SHP77 treated with DMSO at 0.1 percent for 48 hours (cell line): ENCODE data around the gene EMC9.
A peak's percentile ranks its signal among the peaks of the same experiment; 100 is the strongest.

ENCODE experiments used
- DNase-seq: peaks from one replicate; lab custom pipeline; 2025; lab: John Stamatoyannopoulos, UW

The EMC9 gene

GRCh38 chr14:24177041-24177825 lies 35.8 kb upstream of the EMC9 start:
- no peak for DNase-seq

DNA sequence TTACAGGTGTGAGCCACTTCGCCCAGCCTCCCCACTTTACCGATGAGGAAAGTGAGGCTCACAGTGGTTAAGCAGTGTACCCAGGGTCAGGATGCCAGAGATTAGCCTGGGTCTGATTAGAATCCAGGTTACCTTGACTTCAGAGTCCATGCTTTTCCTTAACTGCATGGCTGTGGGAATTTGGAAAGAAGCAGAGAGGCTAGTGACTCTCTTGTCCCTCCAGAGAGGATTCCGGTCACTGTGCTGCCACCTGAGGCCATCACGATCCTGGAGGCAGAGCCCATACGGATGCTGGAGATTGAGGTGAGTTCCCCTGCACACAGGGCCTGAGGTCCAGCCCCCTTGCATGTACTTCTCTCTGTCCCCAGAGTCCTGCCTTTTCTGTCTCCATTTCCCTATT lies 35.2 kb upstream of the EMC9 start:
- no peak for DNase-seq

DNA sequence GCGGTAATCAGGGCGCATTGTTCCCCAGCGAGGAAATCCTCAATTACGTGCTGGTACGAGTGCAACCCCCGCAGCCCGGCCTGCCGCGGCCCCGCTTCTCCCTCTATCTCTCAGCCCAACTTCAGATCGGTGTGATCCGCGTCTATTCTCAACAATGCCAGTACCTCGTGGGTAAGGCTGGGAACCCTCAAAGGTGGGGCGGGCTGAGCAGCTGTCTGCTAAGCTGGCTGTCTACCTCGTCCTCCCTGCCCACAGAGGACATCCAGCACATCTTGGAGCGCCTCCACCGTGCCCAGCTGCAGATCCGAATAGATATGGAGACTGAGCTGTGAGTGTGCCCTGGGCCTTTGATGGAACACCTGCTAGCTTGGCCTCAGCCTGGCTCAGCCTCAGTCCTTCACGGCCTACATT lies 31.5 kb upstream of the EMC9 start:
- no peak for DNase-seq

DNA sequence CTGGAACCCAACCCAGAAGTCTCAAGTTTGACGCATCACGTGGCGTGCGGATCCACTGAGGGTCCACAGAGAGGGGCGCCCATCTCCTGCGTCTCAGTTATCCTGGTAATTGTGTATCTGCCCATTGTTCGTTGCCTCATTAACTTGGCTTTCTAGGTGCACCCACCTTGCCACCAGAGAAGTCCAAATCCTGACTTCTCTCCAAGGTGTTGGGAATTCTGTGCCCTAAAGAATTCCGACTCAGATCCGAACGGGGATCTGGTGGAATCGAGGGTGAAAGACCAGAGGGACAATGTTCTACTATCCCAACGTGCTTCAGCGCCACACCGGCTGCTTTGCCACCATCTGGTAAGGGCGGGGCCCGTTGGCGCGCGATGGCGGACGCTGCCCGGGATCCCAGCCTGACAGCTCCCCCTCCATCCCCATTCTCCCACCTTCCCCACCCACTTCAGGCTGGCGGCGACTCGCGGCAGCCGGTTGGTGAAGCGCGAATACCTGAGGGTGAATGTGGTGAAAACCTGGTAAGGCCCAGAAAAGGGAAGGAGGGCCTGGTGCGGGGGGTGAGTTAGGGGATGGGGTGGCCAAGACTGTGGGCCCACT lies 31.0 kb upstream of the EMC9 start:
- DNase-seq = no peak

- peak; percentile 85 for DNase-seq
Observed at GRCh38 chr14:24171422-24172260, 30.2 kb upstream of the EMC9 start, which contains the start of gene REC8. Gene REC8 (plus strand): TSS chr14:24172080. CDS start chr14:24172553, 473 bp downstream.

DNA sequence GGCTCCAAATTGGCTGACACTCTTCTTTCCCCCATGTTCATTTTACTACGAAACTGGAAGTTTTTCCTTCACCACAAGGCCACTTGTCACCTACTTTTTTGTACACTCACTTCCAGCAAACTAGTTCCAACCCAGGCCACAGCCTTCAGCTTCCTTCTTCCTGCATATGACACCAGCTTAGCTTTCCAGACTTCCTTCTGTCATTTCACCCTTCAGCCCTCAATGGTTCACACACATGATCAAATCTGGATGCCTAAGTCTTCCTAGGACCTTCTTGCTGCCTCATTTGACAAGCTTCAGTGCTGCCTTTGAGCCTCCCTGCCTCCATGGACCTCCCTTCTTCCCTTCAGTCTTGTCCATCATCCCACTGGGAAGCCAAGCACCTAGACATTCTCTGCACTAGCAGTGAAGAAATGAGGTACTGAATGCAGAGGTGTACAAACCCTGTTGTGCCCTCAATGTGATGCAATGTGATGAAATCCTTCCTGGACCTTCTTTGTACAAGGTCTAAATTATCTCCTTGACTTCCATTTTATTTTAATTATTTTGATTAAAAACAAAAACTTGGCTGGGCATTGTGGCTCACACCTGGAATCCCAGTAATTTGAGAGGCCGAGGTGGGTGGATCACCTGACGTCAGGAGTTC lies 26.2 kb upstream of the EMC9 start:
- DNase-seq = no peak

DNA sequence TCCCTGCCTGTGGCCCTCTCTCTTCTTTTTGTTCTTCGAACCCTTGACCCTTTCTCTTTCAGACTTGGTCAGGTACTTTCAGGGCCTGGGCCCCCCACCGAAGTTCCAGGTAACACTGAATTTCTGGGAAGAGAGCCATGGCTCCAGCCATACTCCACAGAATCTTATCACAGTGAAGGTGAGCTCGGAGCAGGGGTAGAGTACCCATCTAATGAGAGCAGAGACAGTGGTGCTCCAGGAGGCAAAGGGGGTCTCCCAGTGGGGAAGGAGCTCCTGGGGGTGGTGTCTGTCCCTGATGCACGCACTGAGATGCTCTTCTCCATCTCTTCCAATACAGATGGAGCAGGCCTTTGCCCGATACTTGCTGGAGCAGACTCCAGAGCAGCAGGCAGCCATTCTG lies 24.4 kb upstream of the EMC9 start:
- no peak for DNase-seq

- no peak for DNase-seq
Observed at GRCh38 chr14:24164518-24164991, 23.2 kb upstream of the EMC9 start.

DNA sequence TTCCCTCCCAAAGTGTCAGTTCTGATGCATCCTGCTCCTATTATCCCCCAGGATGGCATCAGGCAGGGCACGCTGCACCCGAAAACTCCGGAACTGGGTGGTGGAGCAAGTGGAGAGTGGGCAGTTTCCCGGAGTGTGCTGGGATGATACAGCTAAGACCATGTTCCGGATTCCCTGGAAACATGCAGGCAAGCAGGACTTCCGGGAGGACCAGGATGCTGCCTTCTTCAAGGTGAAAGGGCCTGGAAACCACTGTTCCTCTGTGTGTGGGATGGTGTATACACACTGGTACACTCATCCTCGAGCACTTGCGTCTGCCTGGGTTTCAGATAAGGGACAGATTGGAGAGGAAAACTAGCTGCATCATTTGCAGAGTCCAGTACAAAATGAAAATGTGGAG lies 20.7 kb upstream of the EMC9 start:
- DNase-seq = no peak

- DNase-seq = peak; percentile 97
Observed at GRCh38 chr14:24160850-24161804, 19.7 kb upstream of the EMC9 start, which contains the start of gene IRF9. Gene IRF9 (plus strand): TSS chr14:24161265. CDS start chr14:24162145, 880 bp downstream.

- DNase-seq = no peak
Observed at GRCh38 chr14:24160499-24160849, 19.1 kb upstream of the EMC9 start.

DNA sequence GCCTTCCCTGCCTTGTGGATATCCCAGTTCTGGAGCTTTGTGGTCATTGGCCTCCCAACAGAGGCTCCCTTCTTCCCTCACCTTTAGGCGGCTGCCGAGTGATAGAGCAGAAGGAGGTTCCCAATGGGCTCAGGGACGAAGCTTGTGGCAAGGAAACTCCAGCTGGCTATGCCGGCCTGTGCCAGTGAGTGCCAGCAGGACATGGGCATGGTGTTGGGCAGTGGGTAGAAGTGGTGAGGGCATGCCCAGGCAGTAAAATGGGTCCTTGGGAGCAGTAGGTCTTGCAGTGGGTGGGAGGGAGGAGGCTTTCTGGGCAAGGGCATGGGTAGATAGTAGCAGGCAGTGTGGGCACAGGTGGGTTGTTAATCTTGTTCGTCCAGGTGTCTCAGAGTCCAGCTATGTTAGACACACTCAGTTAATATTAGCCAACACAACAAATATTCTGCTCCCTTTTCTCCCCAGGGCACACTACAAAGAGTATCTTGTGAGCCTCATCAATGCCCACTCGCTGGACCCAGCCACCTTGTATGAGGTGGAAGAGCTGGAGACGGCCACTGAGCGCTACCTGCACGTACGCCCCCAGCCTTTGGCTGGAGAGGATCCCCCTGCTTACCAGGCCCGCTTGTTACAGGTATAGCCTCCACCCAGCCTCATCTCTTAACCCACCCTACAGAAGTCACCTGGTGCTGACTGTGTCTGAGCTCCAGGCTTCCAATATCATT lies 18.5 kb upstream of the EMC9 start:
- DNase-seq = no peak

GRCh38 chr14:24157331-24157730 lies 15.9 kb upstream of the EMC9 start:
- no peak for DNase-seq

DNA sequence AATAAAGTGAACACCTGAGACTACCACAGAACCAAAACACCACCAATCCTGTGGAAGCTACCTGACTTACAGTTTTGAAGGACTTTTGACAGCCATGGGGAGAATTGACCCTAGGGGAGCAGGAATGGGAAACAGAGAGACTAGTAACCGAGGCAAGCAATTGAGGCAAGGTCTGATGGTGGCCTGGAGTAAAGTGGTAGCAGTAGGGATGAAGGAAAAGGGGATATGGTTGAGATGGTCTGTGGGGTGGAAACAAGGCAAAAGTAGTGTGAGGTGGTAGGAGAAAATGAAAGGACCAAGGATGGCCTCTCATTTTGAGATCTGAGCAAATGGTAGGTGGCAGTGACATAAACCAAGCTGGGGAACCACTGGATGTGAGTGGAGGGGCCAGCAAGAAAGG lies 15.4 kb upstream of the EMC9 start:
- no peak for DNase-seq

- no peak for DNase-seq
Observed at GRCh38 chr14:24155100-24155499, 13.7 kb upstream of the EMC9 start.

- DNase-seq = no peak
Observed at GRCh38 chr14:24151404-24152080, 10.2 kb upstream of the EMC9 start.

DNA sequence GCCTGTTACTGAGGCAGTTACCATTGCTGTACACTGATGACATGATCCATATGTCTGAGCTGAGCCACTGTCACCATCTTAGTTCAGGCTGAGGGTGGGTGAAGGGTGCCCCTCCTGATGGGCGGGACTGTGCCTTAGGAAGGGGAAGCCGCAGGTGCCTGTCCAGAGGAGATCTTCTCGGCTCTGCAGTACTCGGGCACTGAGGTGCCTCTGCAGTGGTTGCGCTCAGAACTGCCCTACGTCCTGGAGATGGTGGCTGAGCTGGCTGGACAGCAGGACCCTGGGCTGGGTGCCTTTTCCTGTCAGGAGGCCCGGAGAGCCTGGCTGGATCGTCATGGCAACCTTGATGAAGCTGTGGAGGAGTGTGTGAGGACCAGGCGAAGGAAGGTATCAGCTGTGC lies 9.6 kb upstream of the EMC9 start:
- DNase-seq = no peak

GRCh38 chr14:24150567-24150966 lies 9.2 kb upstream of the EMC9 start:
- no peak for DNase-seq

GRCh38 chr14:24150061-24150460 lies 8.7 kb upstream of the EMC9 start:
- DNase-seq = no peak
